ENCODE measurements around the gene IL36RN.

The IL36RN gene

GRCh38 chr2:113089916-113090315 lies 30.9 kb downstream of the IL36RN start:
- TF ChIP-seq GATA2 (IDR thresholded peaks at IDR 0.05; ENCODE audit: low read depth, low read length) (no peak), GATA3 (IDR thresholded peaks at IDR 0.05; ENCODE audit: low read depth, low read length) (no peak)

GRCh38 chr2:113091231-113091896 lies 32.4 kb downstream of the IL36RN start:
- TF ChIP-seq GATA3 (IDR thresholded peaks at IDR 0.05; ENCODE audit: low read depth, low read length) (no peak), GATA2 (IDR thresholded peaks at IDR 0.05; ENCODE audit: low read depth, low read length) (no peak)

- TF ChIP-seq GATA3 (IDR thresholded peaks at IDR 0.05; ENCODE audit: low read depth, low read length) = no peak
- no peak for TF ChIP-seq GATA2 (IDR thresholded peaks at IDR 0.05; ENCODE audit: low read depth, low read length)
Observed at GRCh38 chr2:113092864-113093612, 34.0 kb downstream of the IL36RN start.

- TF ChIP-seq GATA2 (IDR thresholded peaks at IDR 0.05; ENCODE audit: low read depth, low read length) (no peak), GATA3 (IDR thresholded peaks at IDR 0.05; ENCODE audit: low read depth, low read length) (no peak)
Observed at GRCh38 chr2:113093613-113093977, 34.6 kb downstream of the IL36RN start.

- TF ChIP-seq GATA3 (IDR thresholded peaks at IDR 0.05; ENCODE audit: low read depth, low read length) (no peak), GATA2 (IDR thresholded peaks at IDR 0.05; ENCODE audit: low read depth, low read length) (no peak)
Observed at GRCh38 chr2:113098041-113098440, 39.0 kb downstream of the IL36RN start.

- TF ChIP-seq GATA3 (IDR thresholded peaks at IDR 0.05; ENCODE audit: low read depth, low read length) (no peak), GATA2 (IDR thresholded peaks at IDR 0.05; ENCODE audit: low read depth, low read length) (no peak)
Observed at GRCh38 chr2:113098532-113098931, 39.5 kb downstream of the IL36RN start.

GRCh38 chr2:113102133-113102532 lies 43.1 kb downstream of the IL36RN start:
- TF ChIP-seq GATA3 (IDR thresholded peaks at IDR 0.05; ENCODE audit: low read depth, low read length) (no peak), GATA2 (IDR thresholded peaks at IDR 0.05; ENCODE audit: low read depth, low read length) (no peak)

- TF ChIP-seq GATA3 (IDR thresholded peaks at IDR 0.05; ENCODE audit: low read depth, low read length) (no peak), GATA2 (IDR thresholded peaks at IDR 0.05; ENCODE audit: low read depth, low read length) (no peak)
Observed at GRCh38 chr2:113103277-113103676, 44.3 kb downstream of the IL36RN start.

- TF ChIP-seq GATA2 (IDR thresholded peaks at IDR 0.05; ENCODE audit: low read depth, low read length) (no peak), GATA3 (IDR thresholded peaks at IDR 0.05; ENCODE audit: low read depth, low read length) (no peak)
Observed at GRCh38 chr2:113104054-113104611, 45.1 kb downstream of the IL36RN start.

GRCh38 chr2:113105047-113105785 lies 46.2 kb downstream of the IL36RN start:
- TF ChIP-seq GATA2 (IDR thresholded peaks at IDR 0.05; ENCODE audit: low read depth, low read length) (no peak), GATA3 (IDR thresholded peaks at IDR 0.05; ENCODE audit: low read depth, low read length) (no peak)

GRCh38 chr2:113111121-113111520 lies 52.1 kb downstream of the IL36RN start:
- TF ChIP-seq GATA2 (IDR thresholded peaks at IDR 0.05; ENCODE audit: low read depth, low read length) (no peak), GATA3 (IDR thresholded peaks at IDR 0.05; ENCODE audit: low read depth, low read length) (no peak)

GRCh38 chr2:113111823-113112287 lies 52.9 kb downstream of the IL36RN start:
- TF ChIP-seq GATA2 (IDR thresholded peaks at IDR 0.05; ENCODE audit: low read depth, low read length) (no peak), GATA3 (IDR thresholded peaks at IDR 0.05; ENCODE audit: low read depth, low read length) (no peak)

- TF ChIP-seq GATA2 (IDR thresholded peaks at IDR 0.05; ENCODE audit: low read depth, low read length) (no peak), GATA3 (IDR thresholded peaks at IDR 0.05; ENCODE audit: low read depth, low read length) (no peak)
Observed at GRCh38 chr2:113112441-113112840, 53.4 kb downstream of the IL36RN start.

GRCh38 chr2:113112871-113113270 lies 53.9 kb downstream of the IL36RN start:
- TF ChIP-seq GATA3 (IDR thresholded peaks at IDR 0.05; ENCODE audit: low read depth, low read length) (no peak), GATA2 (IDR thresholded peaks at IDR 0.05; ENCODE audit: low read depth, low read length) (no peak)

Measured in SH-SY5Y (cell line).